H1 (cell line): ENCODE data around the gene OLR1. TPM values are rescaled to one million over a fixed set of nuclear protein-coding genes. Genes with fewer than 3 reads are reported as not detected.

Source experiments
- BACH1 ChIP-seq: IDR thresholded peaks from 2 replicates; pipeline ENCODE4 v1.6.1; 2012; ENCODE audit warnings: low read length, improper control_type of control experiment
- CBX5 ChIP-seq: fragments of 300-800, 300-1000 bp; sonication (generic); IDR thresholded peaks from 2 replicates; pipeline ENCODE4 v1.7.1; 2016; ENCODE audit warnings: antibody characterized with exemption, low read length, low read depth
- CHD2 ChIP-seq: IDR thresholded peaks from 2 replicates; pipeline ENCODE4 v1.6.1; 2012; ENCODE audit warnings: low read length, improper control_type of control experiment
- EP300 ChIP-seq, 2 experiments: IDR thresholded peaks; 1 replicate in 1 of 2; 2 replicates in 1 of 2; pipeline ENCODE4 v1.6.1; 2011 to 2012; ENCODE audit warnings: low read depth in 2 of 2, low read length in 2 of 2, mild to moderate bottlenecking in 2 of 2, borderline replicate concordance in 1 of 2, inconsistent platforms in 1 of 2, moderate library complexity in 1 of 2
- NRF1 ChIP-seq: IDR thresholded peaks from 2 replicates; pipeline ENCODE4 v1.6.1; 2011; ENCODE audit warnings: mild to moderate bottlenecking, low read depth, low read length, improper control_type of control experiment
- RFX5 ChIP-seq: IDR thresholded peaks from 2 replicates; pipeline ENCODE4 v1.6.1; 2011; ENCODE audit warnings: low read depth, low read length, improper control_type of control experiment, borderline replicate concordance
- SIRT6 ChIP-seq: IDR thresholded peaks from one replicate; pipeline ENCODE4 v1.7.1; 2012; ENCODE audit warnings: low read length, inconsistent platforms
- SP1 ChIP-seq: IDR thresholded peaks from 2 replicates; pipeline ENCODE4 v1.6.1; 2011; ENCODE audit warnings: low read depth, low read length
- TCF12 ChIP-seq: IDR thresholded peaks from 2 replicates; pipeline ENCODE4 v1.6.1; 2011; ENCODE audit warnings: low read depth, mild to moderate bottlenecking, low read length
- polyA plus RNA-seq, 7 experiments: library from polyadenylated mRNA; depleted of rRNA in 3 of 7; stranded (reverse) in 5 of 7; unstranded in 2 of 7; fragments of >200 nt in 5 of 7; fragments of 200-250 nt in 2 of 7; gene quantifications; 1 replicate in 5 of 7; 2 replicates in 1 of 7; 4 replicates in 1 of 7; pipeline versions ENCODE4 v1.2.1 to v1.2.3, GENCODE V29; 2011 to 2013; ENCODE audit warnings: missing spikeins in 2 of 7, mixed read lengths in 2 of 7
- total RNA-seq: library from RNA; stranded (reverse); fragmentation: NEBNext Ultra II Directional; extraction: Animal tissue kit (Norgen Biotek cat#: 25700); gene quantifications from 2 replicates; pipeline ENCODE4 v1.2.1, GENCODE V29; 2021

The OLR1 gene
- total and polyA plus RNA-seq, 2 of the 8 experiments (the other 6 are each of a cell fraction or from before 2014, with no cell fraction given): not detected

DNA sequence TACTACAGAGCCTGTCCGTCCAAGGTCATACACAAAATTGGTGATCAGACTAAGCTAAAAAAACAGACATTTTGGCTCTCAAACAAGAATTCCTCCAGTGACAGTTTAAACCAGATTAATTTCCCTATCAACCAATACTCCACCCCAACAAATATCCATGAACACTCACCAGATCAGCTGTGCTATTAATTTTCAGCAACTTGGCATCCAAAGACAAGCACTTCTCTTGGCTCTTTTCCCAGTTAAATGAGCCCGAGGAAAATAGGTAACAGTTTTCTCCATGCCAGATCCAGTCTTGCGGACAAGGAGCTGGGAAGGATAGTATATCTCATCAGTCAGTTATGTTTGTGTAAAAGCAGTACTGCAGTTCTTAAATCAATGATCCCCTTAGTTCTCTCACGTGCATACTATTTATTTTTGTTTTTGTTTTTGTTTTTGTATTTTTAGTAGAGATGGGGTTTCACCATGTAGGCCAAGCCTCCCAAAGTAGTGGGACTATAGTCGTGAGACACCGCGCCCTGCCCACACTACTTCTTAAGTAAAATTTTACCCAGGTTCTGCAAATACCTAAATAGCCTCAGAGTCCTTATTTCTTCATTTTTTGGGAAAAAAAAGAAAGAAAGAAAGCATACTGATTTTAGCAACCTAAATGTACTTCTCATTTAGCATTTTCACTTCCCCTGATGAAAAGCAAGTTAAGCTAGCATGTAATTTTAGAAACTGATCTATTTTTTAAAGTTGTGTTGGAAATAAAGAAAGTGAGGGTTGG, 11.1 kb downstream of the OLR1 start (continued):
- TF ChIP-seq SIRT6: no peak
- TF ChIP-seq EP300 (IDR thresholded peaks at IDR 0.05; ENCODE audit: borderline replicate concordance in 1 of 2, low read depth in 2 of 2, low read length in 2 of 2): no peak
- no peak for TF ChIP-seq RFX5
- TF ChIP-seq CHD2: no peak
- TF ChIP-seq NRF1: no peak
- no peak for TF ChIP-seq BACH1
- no peak for TF ChIP-seq CBX5
- TF ChIP-seq TCF12: no peak
- no peak for TF ChIP-seq SP1
- TF ChIP-seq, all 59 proteins: peak for 0
